ENCODE data around the gene CRACDL.

CRACDL gene

DNA sequence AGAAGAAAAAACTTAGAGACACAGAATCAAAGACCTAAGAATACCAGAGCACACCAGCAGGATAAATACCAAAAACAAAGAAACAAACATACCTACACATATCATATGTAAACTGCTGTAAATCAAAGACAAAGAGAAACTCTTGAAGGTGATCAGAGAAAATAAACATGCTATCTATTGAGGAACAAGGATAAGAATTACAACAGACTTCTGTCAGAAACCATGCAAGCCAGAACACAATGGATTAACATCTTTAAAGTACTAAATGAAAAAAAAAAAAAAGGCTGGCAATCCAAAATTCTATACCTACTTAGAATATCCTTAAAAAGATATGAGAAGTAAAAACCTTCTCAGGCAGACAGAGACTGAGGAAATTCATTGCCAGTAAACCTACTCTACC is 153.5 kb downstream of the CRACDL start:
- no peak overlapping the region for H2BK15ac ChIP-seq (ENCODE audit: low read length)

DNA sequence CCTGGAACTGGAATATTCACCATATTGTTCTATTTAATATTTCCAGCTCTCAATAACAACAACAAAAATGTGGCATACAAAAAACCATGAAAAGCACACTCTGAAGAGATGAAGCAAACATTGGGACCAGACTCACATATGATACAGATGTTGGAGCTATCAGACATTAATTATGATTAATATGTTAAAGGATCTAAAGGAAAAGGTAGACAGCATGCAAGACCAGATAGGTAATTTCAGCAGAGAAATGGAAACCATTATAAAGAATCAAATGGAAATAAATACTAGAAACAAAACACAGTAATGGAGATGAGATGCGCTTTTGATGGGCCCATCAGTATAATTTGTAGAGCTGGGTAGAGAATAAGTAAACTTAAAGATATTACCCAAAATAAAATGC is 154.2 kb downstream of the CRACDL start:
- Histone ChIP-seq H2BK15ac (ENCODE audit: low read length) (no peak overlapping the region), H3K4me1 (ENCODE audit: control insufficient read depth in 2 of 2, insufficient read depth in 1 of 2, low read depth in 1 of 2, low read length in 2 of 2) (no peaks in the 10 kb centered on the region), H3K27me3 (ENCODE audit: control insufficient read depth in 3 of 3, insufficient read depth in 3 of 3, low read depth in 1 of 3, low read length in 3 of 3) (peaks cover 0 to 2% (median 0%) of the 10 kb centered on the region in 3 experiments), H3K9me3 (replicated peaks in 1 of 2; ENCODE audit: control insufficient read depth in 2 of 2, insufficient read depth in 1 of 2, low read depth in 1 of 2, low read length in 2 of 2) (no peaks in the 10 kb centered on the region), H3K4me2 (ENCODE audit: insufficient read depth, low read length, poor library complexity, severe bottlenecking) (no peak overlapping the region), H2BK12ac (ENCODE audit: low read length) (no peak overlapping the region), H3K9ac (ENCODE audit: low read depth, low read length, poor library complexity) (no peak overlapping the region), H3K23ac (ENCODE audit: low read depth, low read length, poor library complexity) (no peak overlapping the region), H3K36me3 (replicated peaks in 1 of 2; ENCODE audit: control insufficient read depth in 2 of 2, insufficient read depth in 2 of 2, low read length in 2 of 2) (no peaks in the 10 kb centered on the region), H3K79me1 (ENCODE audit: low read depth, low read length) (no peaks in the 10 kb centered on the region), H3K18ac (ENCODE audit: low read length) (no peak overlapping the region), H3K4ac (ENCODE audit: low read length) (no peak overlapping the region), H2AFZ (ENCODE audit: low read length) (no peak overlapping the region), H3K14ac (ENCODE audit: low read length) (no peak overlapping the region), H3K27ac (replicated peaks; ENCODE audit: low read length) (no peak overlapping the region), H2BK120ac (ENCODE audit: low read depth, low read length) (no peak overlapping the region), H4K8ac (ENCODE audit: low read depth, low read length) (no peak overlapping the region), H2AK5ac (ENCODE audit: low read depth, low read length) (no peak overlapping the region), H3K4me3 (ENCODE audit: low read length in 2 of 2) (no peak overlapping the region), H4K91ac (ENCODE audit: low read depth, low read length, poor library complexity) (no peak overlapping the region), H2BK5ac (ENCODE audit: low read length) (no peak overlapping the region)
- DNase-seq (ENCODE audit: low spot score), result no peak
- WGBS, 2 donors (ENCODE audit: extremely low coverage in 2 of 2, insufficient read length in 2 of 2, insufficient replicate concordance in 1 of 2), result no CpG with 5 or more reads among the region's 1 CpG

More for the DNA sequence above, 153.5 kb downstream of the CRACDL start:
- H2BK120ac ChIP-seq (ENCODE audit: low read depth, low read length), result no peak overlapping the region
- no peaks in the 10 kb centered on the region for H3K36me3 ChIP-seq (replicated peaks in 1 of 2; ENCODE audit: control insufficient read depth in 2 of 2, insufficient read depth in 2 of 2, low read length in 2 of 2)
- H3K27ac ChIP-seq (replicated peaks; ENCODE audit: low read length), result no peak overlapping the region
- H3K23ac ChIP-seq (ENCODE audit: low read depth, low read length, poor library complexity), result no peak overlapping the region
- no peak overlapping the region for H3K9ac ChIP-seq (ENCODE audit: low read depth, low read length, poor library complexity)
- no peak overlapping the region for H3K4me3 ChIP-seq (ENCODE audit: low read length in 2 of 2)
- H2BK12ac ChIP-seq (ENCODE audit: low read length), result no peak overlapping the region
- H3K18ac ChIP-seq (ENCODE audit: low read length), result no peak overlapping the region
- H3K4ac ChIP-seq (ENCODE audit: low read length), result no peak overlapping the region
- H2AFZ ChIP-seq (ENCODE audit: low read length), result no peak overlapping the region
- no peaks in the 10 kb centered on the region for H3K9me3 ChIP-seq (replicated peaks in 1 of 2; ENCODE audit: control insufficient read depth in 2 of 2, insufficient read depth in 1 of 2, low read depth in 1 of 2, low read length in 2 of 2)
- H3K27me3 ChIP-seq (ENCODE audit: control insufficient read depth in 3 of 3, insufficient read depth in 3 of 3, low read depth in 1 of 3, low read length in 3 of 3), result peaks cover 0 to 2% (median 0%) of the 10 kb centered on the region in 3 experiments
- no peak for DNase-seq (ENCODE audit: low spot score)
- H4K8ac ChIP-seq (ENCODE audit: low read depth, low read length), result no peak overlapping the region
- no peak overlapping the region for H2AK5ac ChIP-seq (ENCODE audit: low read depth, low read length)
- H3K14ac ChIP-seq (ENCODE audit: low read length), result no peak overlapping the region
- no peak overlapping the region for H4K91ac ChIP-seq (ENCODE audit: low read depth, low read length, poor library complexity)
- no peaks in the 10 kb centered on the region for H3K79me1 ChIP-seq (ENCODE audit: low read depth, low read length)
- no peak overlapping the region for H2BK5ac ChIP-seq (ENCODE audit: low read length)
- H3K4me2 ChIP-seq (ENCODE audit: insufficient read depth, low read length, poor library complexity, severe bottlenecking), result no peak overlapping the region
- H3K4me1 ChIP-seq (ENCODE audit: control insufficient read depth in 2 of 2, insufficient read depth in 1 of 2, low read depth in 1 of 2, low read length in 2 of 2), result no peaks in the 10 kb centered on the region

DNA sequence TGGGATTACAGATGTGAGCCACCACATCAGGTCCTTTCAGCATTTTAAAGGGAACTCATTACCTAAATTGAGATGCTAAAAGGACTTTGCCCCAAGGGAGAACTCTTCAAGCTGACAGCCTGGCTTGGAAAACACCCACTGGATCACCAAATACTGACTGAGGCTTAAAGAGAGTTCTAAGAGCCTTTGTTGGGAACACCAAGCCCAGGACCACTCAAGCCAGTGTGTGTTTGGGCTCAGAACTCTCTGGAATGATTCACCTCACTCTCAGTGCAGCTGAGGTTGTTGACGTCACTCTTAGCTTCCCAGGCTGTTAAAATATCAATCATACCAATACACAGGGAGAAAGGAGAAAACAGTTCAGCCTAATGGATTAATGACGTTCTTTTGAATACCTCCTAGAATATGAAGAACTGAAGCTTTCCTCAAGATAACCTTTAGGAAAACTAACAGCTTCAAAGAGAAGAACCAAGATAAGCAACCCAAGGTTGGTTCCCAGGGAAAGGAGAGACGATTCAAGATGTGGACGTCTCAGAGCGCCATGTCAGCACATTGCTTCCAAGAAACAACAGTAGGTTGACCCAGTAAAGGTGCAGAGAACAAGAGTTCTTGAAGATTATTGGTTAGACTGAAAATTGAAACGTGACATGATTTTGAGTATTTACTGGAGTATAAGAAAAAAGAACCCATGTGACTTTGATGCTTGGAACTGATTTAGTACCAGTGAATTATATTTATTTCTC is 157.1 kb downstream of the CRACDL start:
- no peak overlapping the region for H2BK5ac ChIP-seq (ENCODE audit: low read length)
- H2AK5ac ChIP-seq (ENCODE audit: low read depth, low read length), result no peak overlapping the region

DNA sequence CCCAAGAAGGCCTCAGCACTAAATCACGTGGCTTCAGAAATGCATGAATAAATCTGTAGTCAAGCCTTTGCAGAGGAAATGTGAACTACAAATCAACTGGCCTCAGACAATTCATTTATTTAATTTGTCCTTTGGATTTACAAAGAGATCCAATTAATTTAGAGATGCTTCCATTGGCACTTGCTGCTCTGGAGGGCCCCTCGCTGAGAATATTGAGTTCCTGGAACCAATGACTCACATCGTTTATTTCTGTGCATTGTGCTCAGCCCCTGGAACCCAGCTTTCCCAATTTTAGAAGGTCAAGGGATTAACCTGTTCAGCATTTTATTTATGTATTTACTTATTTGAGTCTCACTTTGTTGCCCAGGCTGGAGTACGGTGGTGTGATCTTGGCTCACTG is 157.9 kb downstream of the CRACDL start:
- H3K27me3 ChIP-seq (ENCODE audit: control insufficient read depth in 3 of 3, insufficient read depth in 3 of 3, low read depth in 1 of 3, low read length in 3 of 3), result no peaks in the 10 kb centered on the region
- H3K23ac ChIP-seq (ENCODE audit: low read depth, low read length, poor library complexity), result no peak overlapping the region
- DNase-seq (ENCODE audit: low spot score), result no peak
- H3K4me2 ChIP-seq (ENCODE audit: insufficient read depth, low read length, poor library complexity, severe bottlenecking), result no peak overlapping the region
- no peak overlapping the region for H2BK5ac ChIP-seq (ENCODE audit: low read length)
- H3K27ac ChIP-seq (replicated peaks; ENCODE audit: low read length), result no peak overlapping the region
- no peak overlapping the region for H2BK12ac ChIP-seq (ENCODE audit: low read length)
- H2AK5ac ChIP-seq (ENCODE audit: low read depth, low read length), result no peak overlapping the region
- H3K4ac ChIP-seq (ENCODE audit: low read length), result no peak overlapping the region
- H3K18ac ChIP-seq (ENCODE audit: low read length), result no peak overlapping the region
- H3K14ac ChIP-seq (ENCODE audit: low read length), result no peak overlapping the region
- no peak overlapping the region for H3K9ac ChIP-seq (ENCODE audit: low read depth, low read length, poor library complexity)
- no peaks in the 10 kb centered on the region for H3K9me3 ChIP-seq (replicated peaks in 1 of 2; ENCODE audit: control insufficient read depth in 2 of 2, insufficient read depth in 1 of 2, low read depth in 1 of 2, low read length in 2 of 2)
- H3K36me3 ChIP-seq (replicated peaks in 1 of 2; ENCODE audit: control insufficient read depth in 2 of 2, insufficient read depth in 2 of 2, low read length in 2 of 2), result no peaks in the 10 kb centered on the region
- H3K79me1 ChIP-seq (ENCODE audit: low read depth, low read length), result no peaks in the 10 kb centered on the region
- H3K4me3 ChIP-seq (ENCODE audit: low read length in 2 of 2), result no peak overlapping the region
- H4K8ac ChIP-seq (ENCODE audit: low read depth, low read length), result no peak overlapping the region
- no peak overlapping the region for H2BK120ac ChIP-seq (ENCODE audit: low read depth, low read length)
- no peak overlapping the region for H2AFZ ChIP-seq (ENCODE audit: low read length)
- no peak overlapping the region for H2BK15ac ChIP-seq (ENCODE audit: low read length)
- WGBS, 2 donors (ENCODE audit: extremely low coverage in 2 of 2, insufficient read length in 2 of 2, insufficient replicate concordance in 1 of 2), result no CpG with 5 or more reads among the region's 4 CpGs
- H3K4me1 ChIP-seq (ENCODE audit: control insufficient read depth in 2 of 2, insufficient read depth in 1 of 2, low read depth in 1 of 2, low read length in 2 of 2), result no peaks in the 10 kb centered on the region
- no peak overlapping the region for H4K91ac ChIP-seq (ENCODE audit: low read depth, low read length, poor library complexity)

More for the DNA sequence above, 157.1 kb downstream of the CRACDL start:
- WGBS, 2 donors (ENCODE audit: extremely low coverage in 2 of 2, insufficient read length in 2 of 2, insufficient replicate concordance in 1 of 2), result no CpG with 5 or more reads among the region's 6 CpGs
- no peak overlapping the region for H3K4me2 ChIP-seq (ENCODE audit: insufficient read depth, low read length, poor library complexity, severe bottlenecking)
- H4K91ac ChIP-seq (ENCODE audit: low read depth, low read length, poor library complexity), result no peak overlapping the region
- no peak overlapping the region for H3K14ac ChIP-seq (ENCODE audit: low read length)
- no peaks in the 10 kb centered on the region for H3K9me3 ChIP-seq (replicated peaks in 1 of 2; ENCODE audit: control insufficient read depth in 2 of 2, insufficient read depth in 1 of 2, low read depth in 1 of 2, low read length in 2 of 2)
- no peak overlapping the region for H3K18ac ChIP-seq (ENCODE audit: low read length)
- H3K4ac ChIP-seq (ENCODE audit: low read length), result no peak overlapping the region
- H4K8ac ChIP-seq (ENCODE audit: low read depth, low read length), result no peak overlapping the region
- H3K79me1 ChIP-seq (ENCODE audit: low read depth, low read length), result no peaks in the 10 kb centered on the region
- no peak overlapping the region for H2BK12ac ChIP-seq (ENCODE audit: low read length)
- no peak overlapping the region for H3K27ac ChIP-seq (replicated peaks; ENCODE audit: low read length)
- H3K4me3 ChIP-seq (ENCODE audit: low read length in 2 of 2), result no peak overlapping the region
- H3K23ac ChIP-seq (ENCODE audit: low read depth, low read length, poor library complexity), result no peak overlapping the region
- H3K4me1 ChIP-seq (ENCODE audit: control insufficient read depth in 2 of 2, insufficient read depth in 1 of 2, low read depth in 1 of 2, low read length in 2 of 2), result no peaks in the 10 kb centered on the region
- H2AFZ ChIP-seq (ENCODE audit: low read length), result no peak overlapping the region
- H2BK120ac ChIP-seq (ENCODE audit: low read depth, low read length), result no peak overlapping the region
- no peak overlapping the region for H3K9ac ChIP-seq (ENCODE audit: low read depth, low read length, poor library complexity)
- no peak for DNase-seq (ENCODE audit: low spot score)
- no peak overlapping the region for H2BK15ac ChIP-seq (ENCODE audit: low read length)
- no peaks in the 10 kb centered on the region for H3K36me3 ChIP-seq (replicated peaks in 1 of 2; ENCODE audit: control insufficient read depth in 2 of 2, insufficient read depth in 2 of 2, low read length in 2 of 2)
- no peaks in the 10 kb centered on the region for H3K27me3 ChIP-seq (ENCODE audit: control insufficient read depth in 3 of 3, insufficient read depth in 3 of 3, low read depth in 1 of 3, low read length in 3 of 3)

All from neuronal stem cell (in vitro differentiated cells).